NCI-H2029 (cell line): ENCODE measurements around the gene VSTM4.

Source experiments
- DNase-seq: peaks from one replicate; lab custom pipeline; 2025; lab: John Stamatoyannopoulos, UW

The VSTM4 gene

GRCh38 chr10:49115015-49115795 is at the start of gene VSTM4:
TSS of gene VSTM4 (minus strand) at chr10:49115522. CDS start at chr10:49115485, 37 bp downstream.
- DNase-seq, result no peak

GRCh38 chr10:49164559-49165188 is 49.4 kb upstream of the VSTM4 start:
- no peak for DNase-seq

GRCh38 chr10:49163741-49164140 is 48.4 kb upstream of the VSTM4 start:
- no peak for DNase-seq

- DNase-seq, result no peak
Observed at GRCh38 chr10:49162761-49163310, 47.5 kb upstream of the VSTM4 start.

GRCh38 chr10:49162063-49162462 is 46.7 kb upstream of the VSTM4 start:
- DNase-seq, result no peak

GRCh38 chr10:49161411-49161997 is 46.2 kb upstream of the VSTM4 start:
- DNase-seq, result no peak

- DNase-seq, result no peak
Observed at GRCh38 chr10:49160814-49161213, 45.5 kb upstream of the VSTM4 start.

- no peak for DNase-seq
Observed at GRCh38 chr10:49160110-49160509, 44.8 kb upstream of the VSTM4 start.

GRCh38 chr10:49158915-49159314 is 43.6 kb upstream of the VSTM4 start:
- no peak for DNase-seq

GRCh38 chr10:49158404-49158803 is 43.1 kb upstream of the VSTM4 start:
- DNase-seq, result no peak

GRCh38 chr10:49157229-49157628 is 41.9 kb upstream of the VSTM4 start:
- no peak for DNase-seq

GRCh38 chr10:49154641-49155040 is 39.3 kb upstream of the VSTM4 start:
- no peak for DNase-seq

- DNase-seq, result no peak
Observed at GRCh38 chr10:49153971-49154370, 38.6 kb upstream of the VSTM4 start.

- no peak for DNase-seq
Observed at GRCh38 chr10:49153115-49153514, 37.8 kb upstream of the VSTM4 start.

- DNase-seq, result no peak
Observed at GRCh38 chr10:49152663-49153062, 37.3 kb upstream of the VSTM4 start.

- DNase-seq, result no peak
Observed at GRCh38 chr10:49152037-49152436, 36.7 kb upstream of the VSTM4 start.

GRCh38 chr10:49151481-49151880 is 36.2 kb upstream of the VSTM4 start:
- DNase-seq, result no peak

GRCh38 chr10:49151025-49151445 is 35.7 kb upstream of the VSTM4 start:
- DNase-seq, result no peak

GRCh38 chr10:49150426-49150825 is 35.1 kb upstream of the VSTM4 start:
- DNase-seq, result no peak

- DNase-seq, result no peak
Observed at GRCh38 chr10:49149881-49150280, 34.6 kb upstream of the VSTM4 start.

- DNase-seq, result no peak
Observed at GRCh38 chr10:49144058-49144720, 28.9 kb upstream of the VSTM4 start.

GRCh38 chr10:49143249-49143648 is 27.9 kb upstream of the VSTM4 start:
- no peak for DNase-seq
